OCI-LY1 (cell line): ENCODE data around the gene FOXJ3.

Experiments used
- EZH2 ChIP-seq: fragments of 200-600 bp; sonication (generic), shearing (Covaris generic); IDR thresholded peaks from 2 replicates; pipeline ENCODE4 v1.8.0; 2017; ENCODE audit warnings: borderline replicate concordance, mixed run types, mild to moderate bottlenecking, antibody characterized with exemption, low read length, moderate library complexity, mixed read lengths
- TF ChIP-seq, protein P1 (sequence below): fragments of 200-600 bp; sonication (generic), shearing (Covaris generic); IDR thresholded peaks from 2 replicates; pipeline ENCODE4 v1.5.1; 2017; ENCODE audit warnings: mild to moderate bottlenecking, antibody characterized with exemption, low read length, moderate library complexity, mixed read lengths

DNA sequence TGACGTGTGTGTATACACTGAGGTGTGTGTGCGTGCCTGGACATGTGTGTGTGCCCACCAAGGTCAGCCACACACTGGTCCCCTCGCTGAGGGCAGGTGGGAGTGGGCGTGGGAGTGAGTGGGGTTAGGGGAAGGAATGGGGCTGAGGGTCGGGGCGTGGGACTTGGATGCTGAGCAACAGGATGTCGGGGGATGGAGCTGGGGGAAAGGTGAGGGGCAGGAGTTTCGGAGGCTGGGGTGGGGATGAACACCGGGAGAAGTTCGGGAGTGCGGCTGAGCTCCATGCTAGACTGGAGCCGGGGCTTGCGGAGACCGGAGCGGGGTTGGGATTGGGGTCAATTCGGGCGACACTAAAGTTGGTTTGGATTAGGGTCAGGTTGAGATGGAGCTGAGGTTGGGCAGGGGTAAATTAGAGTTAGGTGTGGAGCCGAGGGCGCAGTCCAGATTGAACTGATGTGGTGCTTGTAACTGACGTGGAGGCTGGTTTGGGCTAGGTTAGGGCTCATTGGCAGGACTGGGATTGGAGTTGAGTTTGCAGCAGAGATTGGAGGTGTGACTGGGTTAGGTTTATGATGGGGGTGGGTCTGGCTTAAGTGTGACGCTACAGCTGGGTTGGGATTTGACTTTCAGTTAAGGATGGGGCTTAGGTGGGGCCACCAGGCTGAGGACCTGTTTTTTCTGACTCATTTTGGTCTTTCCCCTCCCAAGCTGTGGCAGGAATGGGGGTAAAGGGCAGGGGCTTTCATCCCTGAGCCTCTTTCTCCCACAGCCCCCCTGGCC, 167.2 kb downstream of the FOXJ3 start:
- TF ChIP-seq, protein P1, sequence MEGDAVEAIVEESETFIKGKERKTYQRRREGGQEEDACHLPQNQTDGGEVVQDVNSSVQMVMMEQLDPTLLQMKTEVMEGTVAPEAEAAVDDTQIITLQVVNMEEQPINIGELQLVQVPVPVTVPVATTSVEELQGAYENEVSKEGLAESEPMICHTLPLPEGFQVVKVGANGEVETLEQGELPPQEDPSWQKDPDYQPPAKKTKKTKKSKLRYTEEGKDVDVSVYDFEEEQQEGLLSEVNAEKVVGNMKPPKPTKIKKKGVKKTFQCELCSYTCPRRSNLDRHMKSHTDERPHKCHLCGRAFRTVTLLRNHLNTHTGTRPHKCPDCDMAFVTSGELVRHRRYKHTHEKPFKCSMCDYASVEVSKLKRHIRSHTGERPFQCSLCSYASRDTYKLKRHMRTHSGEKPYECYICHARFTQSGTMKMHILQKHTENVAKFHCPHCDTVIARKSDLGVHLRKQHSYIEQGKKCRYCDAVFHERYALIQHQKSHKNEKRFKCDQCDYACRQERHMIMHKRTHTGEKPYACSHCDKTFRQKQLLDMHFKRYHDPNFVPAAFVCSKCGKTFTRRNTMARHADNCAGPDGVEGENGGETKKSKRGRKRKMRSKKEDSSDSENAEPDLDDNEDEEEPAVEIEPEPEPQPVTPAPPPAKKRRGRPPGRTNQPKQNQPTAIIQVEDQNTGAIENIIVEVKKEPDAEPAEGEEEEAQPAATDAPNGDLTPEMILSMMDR, result no peak
- TF ChIP-seq EZH2, result no peak
